CD4-positive, alpha-beta T cell treated with Interleukin-17A for 4 hours (primary cell): ENCODE data around the gene SYT15.
"Not testable (repeated sequence)": the region's sequence is repeated elsewhere in the genome, so short reads cannot be mapped to it uniquely, and the experiment has no call there.

Source experiments
- DNase-seq: peaks from one replicate; pipeline ENCODE4 v3.0.0-alpha.2; 2020; ENCODE audit warnings: mixed read lengths

Gene SYT15

GRCh38 chr10:46557319-46558121, 21.4 kb upstream of the SYT15 start:
- DNase-seq: peak; percentile 3

- DNase-seq: no peak
Observed at GRCh38 chr10:46558122-46558391, 20.9 kb upstream of the SYT15 start.

DNA sequence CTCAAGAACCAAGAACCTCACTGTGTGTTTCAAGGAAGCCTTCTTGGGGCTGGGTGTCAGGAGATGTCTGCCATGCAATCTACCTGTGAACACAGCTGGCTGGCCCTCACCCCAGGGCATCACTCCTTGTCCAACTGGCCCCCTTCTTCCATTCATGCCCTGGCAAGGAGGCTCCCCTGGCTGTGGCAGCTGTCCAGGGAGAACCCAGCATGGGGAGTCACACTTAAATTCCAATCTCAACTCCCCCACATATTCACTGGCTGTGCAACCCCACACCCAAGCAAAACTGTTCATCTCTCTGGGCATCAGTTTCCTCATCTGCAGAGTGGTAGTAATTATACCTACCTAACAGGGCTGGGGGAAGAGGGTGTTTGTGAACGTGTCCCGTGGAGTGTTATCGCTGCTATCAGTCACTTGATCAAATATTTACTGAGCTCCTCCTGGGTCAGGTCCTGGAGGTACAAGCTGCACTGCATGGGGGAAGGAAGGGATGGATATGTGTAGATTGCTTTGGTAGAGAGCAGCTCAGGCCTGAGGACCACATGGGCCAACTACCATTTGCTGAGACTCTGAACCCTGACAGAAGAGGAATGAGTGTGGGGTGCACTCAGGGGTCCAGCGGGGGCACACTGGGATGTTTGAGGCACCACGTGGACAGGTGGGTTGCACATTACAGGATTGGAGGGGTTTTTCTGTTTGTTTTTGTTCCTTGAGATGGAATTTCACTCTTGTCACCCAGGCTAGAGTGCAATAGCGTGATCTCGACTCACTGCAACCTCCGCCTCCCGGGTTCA, 20.3 kb upstream of the SYT15 start:
- DNase-seq: no peak

- no peak for DNase-seq
Observed at GRCh38 chr10:46559231-46559671, 19.7 kb upstream of the SYT15 start.

GRCh38 chr10:46560381-46560780, 18.5 kb upstream of the SYT15 start:
- no peak for DNase-seq

DNA sequence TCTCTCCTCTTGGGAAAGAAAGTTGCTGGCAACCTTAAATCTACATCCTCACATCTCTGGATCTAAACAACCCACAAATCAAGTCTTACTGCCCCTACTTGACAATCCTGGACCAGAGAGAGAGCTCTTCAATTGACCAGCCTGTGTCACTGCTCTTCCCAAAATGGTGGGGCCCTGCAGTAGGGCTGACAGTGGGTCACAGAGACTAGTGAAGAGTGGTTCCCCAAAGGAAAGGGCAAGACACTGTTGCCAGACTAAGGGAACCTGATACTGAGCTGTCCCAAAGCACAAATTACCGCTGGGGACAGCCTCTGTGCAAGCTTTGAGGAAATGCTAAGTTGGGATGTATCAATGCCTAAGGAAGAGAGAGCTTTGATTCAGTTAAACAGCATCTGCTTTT, 18.0 kb upstream of the SYT15 start:
- DNase-seq: no peak

DNA sequence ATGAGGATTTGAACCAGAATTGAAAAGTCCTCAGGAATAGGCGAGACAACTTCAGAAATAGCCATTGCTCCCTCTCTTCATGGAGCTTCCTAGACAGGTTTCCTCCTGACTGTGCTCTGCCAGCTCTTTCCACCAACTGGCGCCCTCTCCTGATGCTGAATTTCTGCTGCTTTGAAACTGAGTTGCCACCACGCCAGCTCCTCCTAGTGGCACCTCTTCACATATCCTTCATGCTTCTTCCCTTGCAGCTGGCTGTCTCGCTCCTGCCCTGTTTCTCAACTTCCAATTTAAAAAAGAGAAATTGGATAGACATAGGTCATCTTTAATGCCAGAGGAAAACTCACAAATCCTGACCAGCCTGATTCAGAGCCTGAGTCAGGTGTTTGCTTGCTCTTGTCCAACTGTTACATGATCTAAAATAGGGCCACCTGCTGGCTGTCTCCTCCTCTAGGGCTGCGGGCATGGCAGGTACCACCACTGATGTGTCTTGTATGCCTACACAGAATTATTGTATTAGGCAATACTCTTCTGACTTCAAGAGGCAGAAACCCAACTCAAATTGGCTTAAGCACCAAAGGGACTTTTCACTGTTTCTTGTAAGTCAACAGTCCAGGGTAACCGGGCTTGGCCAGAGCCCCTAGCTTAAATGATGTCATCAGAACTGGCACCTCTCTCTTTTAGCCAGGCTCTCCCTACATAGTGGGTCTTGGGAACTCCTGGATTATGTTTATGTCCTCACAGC, 13.2 kb upstream of the SYT15 start:
- peak; percentile 58 for DNase-seq

- DNase-seq: not testable (repeated sequence)
Observed at GRCh38 chr10:46567151-46567550, 11.8 kb upstream of the SYT15 start.

DNA sequence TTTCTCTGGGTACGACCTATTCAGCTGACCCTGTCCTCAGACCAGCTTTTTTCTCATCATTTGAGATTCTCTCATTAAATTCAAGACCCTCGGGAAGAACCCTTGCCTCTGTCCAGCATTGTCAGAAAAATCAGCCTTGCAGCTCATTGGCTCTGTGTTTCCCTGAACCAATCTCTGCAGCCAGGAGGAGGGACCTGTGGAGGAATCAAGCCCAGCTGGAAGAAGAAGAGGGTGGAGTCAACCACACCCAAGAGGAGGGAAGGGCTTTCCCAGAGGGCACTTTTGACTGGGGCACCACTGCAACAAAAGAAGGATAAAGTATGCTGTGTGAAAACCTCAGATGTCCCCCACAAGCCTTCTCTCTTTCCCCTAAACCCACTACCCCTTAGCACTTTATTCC, 8.3 kb upstream of the SYT15 start:
- not testable (repeated sequence) for DNase-seq

DNA sequence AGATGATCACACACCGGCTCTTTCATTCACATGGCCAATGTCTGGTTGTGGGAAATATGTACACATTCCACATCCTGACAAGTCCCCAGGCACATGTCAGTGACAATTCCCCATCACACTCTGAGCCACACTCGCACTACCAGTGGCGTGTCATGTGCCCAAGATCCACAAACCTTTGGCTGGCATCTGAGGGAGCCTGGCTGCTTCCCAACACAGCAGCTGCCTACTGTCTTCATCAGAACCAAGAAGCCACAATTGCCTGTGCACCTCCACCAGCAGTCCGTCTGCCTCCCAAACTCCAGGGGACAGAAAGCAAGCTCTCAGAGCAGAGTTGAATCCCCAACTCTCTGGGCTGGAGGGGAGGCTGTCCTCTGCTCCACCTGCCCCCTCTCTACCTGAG, 6.2 kb upstream of the SYT15 start:
- not testable (repeated sequence) for DNase-seq

DNA sequence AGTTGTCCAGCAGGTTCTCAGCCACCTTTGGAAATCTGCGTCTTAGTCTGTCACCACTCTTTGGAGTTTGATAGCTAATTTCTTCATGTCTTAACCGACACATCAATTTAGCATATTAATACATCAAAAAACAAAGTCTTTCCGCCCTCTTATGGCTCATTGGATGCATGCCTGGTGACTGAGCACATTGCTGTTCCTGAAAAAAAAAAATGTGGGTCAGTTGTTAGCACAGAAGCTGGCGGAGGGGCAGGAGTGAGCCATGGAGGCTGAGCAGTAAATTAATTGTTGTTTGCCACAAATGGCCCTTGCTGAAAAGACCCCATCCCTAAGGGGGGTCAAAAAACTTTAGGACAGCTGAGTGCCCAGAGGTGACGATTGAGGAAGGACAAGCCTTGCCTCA, 5.6 kb upstream of the SYT15 start:
- DNase-seq: not testable (repeated sequence)

DNA sequence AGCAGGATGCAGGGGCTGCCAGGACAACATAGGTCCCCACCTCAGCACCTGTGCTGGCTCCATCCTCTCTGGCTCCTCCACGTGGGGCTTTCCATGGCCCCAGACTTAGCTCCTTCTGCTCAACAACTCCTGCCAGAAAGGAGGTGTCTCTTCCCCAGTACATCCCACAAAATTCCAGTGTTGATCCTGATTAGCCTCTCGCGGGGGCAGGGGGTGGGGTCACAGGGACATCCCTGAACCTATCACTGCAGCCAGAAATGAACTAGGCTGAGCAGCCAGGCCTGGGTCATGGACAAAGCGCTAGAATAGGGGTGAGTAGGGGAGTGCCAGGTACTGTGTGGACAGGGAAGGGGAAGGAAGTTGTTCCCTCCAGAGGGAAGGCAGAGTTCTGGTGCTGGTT, 5.0 kb upstream of the SYT15 start:
- DNase-seq: not testable (repeated sequence)

DNA sequence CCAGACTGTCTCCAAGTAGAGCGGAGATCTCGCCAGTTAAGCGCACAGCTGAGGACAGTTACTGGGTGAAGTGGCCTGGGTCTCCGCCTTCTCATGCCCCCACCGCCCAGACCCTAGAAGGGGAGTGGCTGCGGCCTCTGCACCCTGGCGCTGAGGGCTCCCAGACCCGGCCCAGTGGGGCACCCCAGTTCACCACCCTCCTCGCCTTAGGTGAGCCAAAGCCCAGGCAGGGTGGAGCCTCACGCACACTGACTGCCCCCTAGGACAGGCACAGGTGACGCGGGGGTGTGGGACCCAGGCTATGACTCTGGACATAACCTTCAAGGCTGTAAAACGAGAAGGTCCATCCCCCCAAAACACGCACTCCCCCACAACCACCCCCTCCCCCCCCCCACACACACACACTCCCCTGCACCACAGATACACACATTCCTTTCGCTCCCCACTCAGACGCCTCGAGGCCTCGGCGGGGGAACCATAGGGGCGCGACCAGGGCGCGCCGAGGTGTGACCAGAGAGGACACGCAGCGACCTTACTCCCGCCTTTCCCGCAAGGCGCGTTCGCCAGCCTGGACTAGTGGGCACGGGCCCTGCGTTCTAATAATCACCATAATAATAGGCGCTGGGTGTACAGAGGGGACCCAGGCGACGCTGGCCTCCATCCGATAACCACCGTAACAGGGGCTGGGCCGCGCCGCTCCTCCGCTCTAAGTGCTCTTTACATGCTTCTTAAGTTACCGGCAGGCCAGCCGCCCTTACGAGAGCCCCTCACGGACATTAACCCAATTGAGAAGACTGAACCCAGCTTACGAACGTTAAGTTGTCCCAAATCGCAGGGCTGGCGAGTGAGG, 1.1 kb upstream of the SYT15 start:
- not testable (repeated sequence) for DNase-seq

DNA sequence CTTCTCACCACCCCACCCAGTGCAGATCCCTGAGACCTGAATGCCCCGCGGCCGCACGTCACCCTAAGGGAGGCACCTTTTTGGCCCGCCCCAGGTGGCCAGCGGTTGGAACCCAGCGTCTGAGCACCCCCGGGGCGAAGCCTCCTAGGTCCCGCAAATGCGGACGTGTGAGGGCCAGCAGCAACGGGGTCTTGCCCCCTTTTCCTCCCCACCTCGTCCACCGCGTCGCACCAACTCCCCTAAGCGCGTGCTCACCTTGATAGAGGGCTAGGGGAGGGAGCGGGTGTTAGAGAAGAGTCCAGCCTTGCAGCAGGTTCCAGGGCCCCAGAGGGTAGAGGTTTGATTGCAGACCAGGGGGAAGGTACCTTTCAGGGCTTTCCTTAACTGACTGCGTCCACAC, 450 bp downstream of the SYT15 start:
- DNase-seq: not testable (repeated sequence)

- not testable (repeated sequence) for DNase-seq
Observed at GRCh38 chr10:46581997-46582396, 3.1 kb downstream of the SYT15 start.

DNA sequence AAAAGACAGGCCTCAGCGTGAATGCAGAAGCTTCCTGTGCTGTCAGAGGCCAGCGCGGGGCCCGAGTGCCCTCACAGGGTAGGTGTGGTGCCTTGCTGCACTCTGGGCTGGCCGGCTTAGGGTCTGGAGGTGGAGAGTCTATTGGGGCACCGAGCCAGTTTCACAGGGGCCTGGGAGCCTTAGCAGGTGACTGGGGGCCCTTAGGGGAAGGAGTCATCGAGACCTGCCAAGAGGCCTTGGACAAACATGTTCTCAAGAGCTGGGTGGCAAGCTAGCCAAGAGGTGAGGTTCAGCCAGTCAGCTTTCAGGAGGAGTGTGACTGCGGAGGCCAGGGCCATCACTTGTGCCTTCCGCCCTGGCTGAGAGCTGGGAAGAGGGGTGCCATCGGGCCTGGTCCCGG, 3.6 kb downstream of the SYT15 start:
- not testable (repeated sequence) for DNase-seq

- DNase-seq: not testable (repeated sequence)
Observed at GRCh38 chr10:46584196-46584595, 5.3 kb downstream of the SYT15 start.

DNA sequence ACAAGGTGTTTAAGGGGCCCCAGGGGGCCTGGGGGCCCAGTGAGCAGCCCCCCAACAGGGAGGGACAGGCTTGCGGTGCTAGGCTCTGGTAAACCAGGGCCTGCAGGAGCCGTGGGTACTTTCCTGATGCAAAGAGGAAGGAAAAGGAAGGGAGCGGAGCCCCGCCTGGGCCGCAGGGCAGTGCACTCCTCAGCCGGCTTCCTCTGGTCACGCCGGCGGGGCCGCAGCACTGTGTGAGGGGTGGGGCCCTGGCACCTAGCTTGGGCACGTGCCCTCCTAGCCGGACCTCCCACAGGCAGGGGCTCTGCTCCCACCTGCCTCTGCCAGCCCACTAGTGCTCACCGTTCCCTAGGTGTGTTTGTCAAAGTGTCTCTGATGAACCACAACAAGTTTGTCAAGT, 6.3 kb downstream of the SYT15 start:
- DNase-seq: not testable (repeated sequence)

GRCh38 chr10:46587546-46587945, 8.6 kb downstream of the SYT15 start:
- DNase-seq: not testable (repeated sequence)

DNA sequence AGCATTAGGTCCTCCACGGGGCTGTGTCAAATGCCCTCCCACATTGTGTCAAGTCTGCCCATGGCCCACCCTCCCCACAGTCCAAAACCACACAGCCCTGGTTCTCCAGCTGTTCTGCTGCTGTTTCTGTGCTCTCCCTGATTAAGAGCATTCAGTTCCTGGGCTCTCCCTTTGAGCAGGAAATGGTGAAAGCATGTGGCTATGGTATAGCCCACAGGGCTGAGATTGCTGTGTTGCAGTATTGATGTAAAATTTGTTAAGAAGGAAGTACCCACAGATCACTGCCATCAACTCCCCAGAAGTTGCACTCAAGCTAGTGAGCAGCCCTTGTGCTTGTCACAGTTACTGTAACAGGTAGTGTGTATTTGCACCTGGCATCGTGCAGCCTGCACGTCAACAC, 9.3 kb downstream of the SYT15 start:
- DNase-seq: not testable (repeated sequence)

GRCh38 chr10:46589589-46589988, 10.7 kb downstream of the SYT15 start:
- DNase-seq: not testable (repeated sequence)

GRCh38 chr10:46591053-46591452, 12.1 kb downstream of the SYT15 start:
- DNase-seq: not testable (repeated sequence)
